IMR-90 (cell line): Measurements from ENCODE around the gene CDH13. TPM values are rescaled to one million over a fixed set of nuclear protein-coding genes. Genes with fewer than 3 reads are reported as not detected.

Experiments used
- ATAC-seq: fragments of 200-7000 bp; cut with Tn5 transposase; 2 replicates; pipeline ENCODE4 v1.9.1; 2020; ENCODE audit warnings: low read depth, mild to moderate bottlenecking, moderate library complexity
- BruUV-seq: library from RNA; stranded (reverse); fragments of 400-500 nt; replicated peaks from 2 replicates; lab custom pipeline; 2021; lab: Mats Ljungman, UMichigan
- CTCF ChIA-PET: fragments of 300-600 bp; formaldehyde crosslinking; extraction: SDS; loops from one replicate; lab custom pipeline; 2021; ENCODE audit warnings: antibody characterized with exemption; lab: Yijun Ruan, JAX
- POLR2A ChIA-PET: fragments of 300-600 bp; sonication (Branson Sonifier 250); formaldehyde crosslinking; loops from one replicate; lab custom pipeline; 2022; ENCODE audit warnings: antibody characterized with exemption; ENCODE audit not compliant: unreplicated experiment; lab: Charles Lee
- DNase-seq: peaks from one replicate; pipeline ENCODE4 v3.0.0; 2013
- H2AFZ ChIP-seq: replicated peaks from 2 replicates; pipeline ENCODE3; 2013; ENCODE audit warnings: low read length, mild to moderate bottlenecking; ENCODE audit not compliant: poor library complexity
- H2AK5ac ChIP-seq: 2 replicates; pipeline ENCODE4 v1.6.1; 2013; ENCODE audit warnings: low read depth, low read length, inconsistent platforms
- H2AK9ac ChIP-seq: replicated peaks from 2 replicates; pipeline ENCODE3; 2013; ENCODE audit warnings: mild to moderate bottlenecking, low read depth, low read length, moderate library complexity; ENCODE audit not compliant: poor library complexity
- H2BK120ac ChIP-seq: 2 replicates; pipeline ENCODE4 v1.6.1; 2013; ENCODE audit warnings: low read depth, low read length, inconsistent platforms
- H2BK15ac ChIP-seq: 3 replicates; pipeline ENCODE4 v1.6.1; 2013; ENCODE audit warnings: low read depth, low read length, inconsistent platforms
- H2BK20ac ChIP-seq: 2 replicates; pipeline ENCODE4 v1.6.1; 2013; ENCODE audit warnings: low read depth, mild to moderate bottlenecking, inconsistent platforms, low read length, moderate library complexity
- H2BK5ac ChIP-seq: 2 replicates; pipeline ENCODE4 v1.6.1; 2013; ENCODE audit warnings: mild to moderate bottlenecking, low read depth, low read length, inconsistent platforms; ENCODE audit not compliant: poor library complexity, severe bottlenecking
- H3K14ac ChIP-seq: replicated peaks from 2 replicates; pipeline ENCODE4 v1.6.1; 2013; ENCODE audit warnings: low read depth, low read length, inconsistent platforms
- H3K18ac ChIP-seq: 2 replicates; pipeline ENCODE4 v1.6.1; 2013; ENCODE audit warnings: low read depth, low read length, control low read depth
- H3K23ac ChIP-seq: 2 replicates; pipeline ENCODE4 v1.6.1; 2013; ENCODE audit warnings: low read depth, low read length, inconsistent platforms
- H3K27ac ChIP-seq: 2 replicates; pipeline ENCODE4 v1.5.1; 2013; ENCODE audit warnings: mild to moderate bottlenecking, control low read depth, low read length; ENCODE audit not compliant: insufficient read depth
- H3K27me3 ChIP-seq: 2 replicates; pipeline ENCODE4 v1.6.1; 2013; ENCODE audit warnings: low read length; ENCODE audit not compliant: control insufficient read depth, insufficient read depth
- H3K36me3 ChIP-seq: 2 replicates; pipeline ENCODE4 v1.6.1; 2013; ENCODE audit warnings: low read length, mixed read lengths; ENCODE audit not compliant: control insufficient read depth, insufficient read depth
- H3K4ac ChIP-seq: 2 replicates; pipeline ENCODE4 v1.6.1; 2013; ENCODE audit warnings: low read depth, low read length, inconsistent platforms
- H3K4me1 ChIP-seq: 2 replicates; pipeline ENCODE4 v1.6.1; 2013; ENCODE audit warnings: low read length, mixed read lengths; ENCODE audit not compliant: control insufficient read depth, insufficient read depth
- H3K4me2 ChIP-seq: 2 replicates; pipeline ENCODE4 v1.6.1; 2013; ENCODE audit warnings: low read depth, mild to moderate bottlenecking, control low read depth, low read length, moderate library complexity
- H3K4me3 ChIP-seq: 2 replicates; pipeline ENCODE4 v1.5.1; 2013; ENCODE audit warnings: low read depth, mild to moderate bottlenecking, control low read depth, low read length, moderate library complexity; ENCODE audit not compliant: insufficient read depth
- H3K56ac ChIP-seq: 2 replicates; pipeline ENCODE4 v1.6.1; 2013; ENCODE audit warnings: low read length, inconsistent platforms; ENCODE audit not compliant: insufficient read depth; ENCODE audit errors: extremely low read depth
- H3K79me1 ChIP-seq, 2 experiments: 2 replicates each; pipeline ENCODE4 v1.6.1; 2013; ENCODE audit warnings: low read length in 2 of 2, inconsistent platforms in 1 of 2, low read depth in 1 of 2
- H3K9ac ChIP-seq: 2 replicates; pipeline ENCODE4 v1.6.1; 2013; ENCODE audit warnings: low read depth, low read length, control low read depth
- H3K9me1 ChIP-seq: 2 replicates; pipeline ENCODE4 v1.6.1; 2013; ENCODE audit warnings: low read length, inconsistent platforms; ENCODE audit not compliant: insufficient read depth
- H3K9me3 ChIP-seq: 2 replicates; pipeline ENCODE4 v1.6.1; 2013; ENCODE audit warnings: low read length; ENCODE audit not compliant: control insufficient read depth, insufficient read depth
- H4K20me1 ChIP-seq: 2 replicates; pipeline ENCODE4 v1.6.1; 2013; ENCODE audit warnings: low read length, inconsistent platforms; ENCODE audit not compliant: insufficient read depth
- H4K5ac ChIP-seq: 2 replicates; pipeline ENCODE4 v1.6.1; 2013; ENCODE audit warnings: mild to moderate bottlenecking, low read depth, low read length, control low read depth
- H4K8ac ChIP-seq, 2 experiments: 2 replicates each; pipeline ENCODE4 v1.6.1; 2013; ENCODE audit warnings: low read depth in 2 of 2, low read length in 2 of 2, control low read depth in 1 of 2, inconsistent platforms in 1 of 2
- H4K91ac ChIP-seq: 2 replicates; pipeline ENCODE4 v1.6.1; 2013; ENCODE audit warnings: low read depth, low read length, inconsistent platforms; ENCODE audit not compliant: insufficient read depth
- BHLHE40 ChIP-seq: fragments of 150-350 bp; IDR thresholded peaks from 2 replicates; pipeline ENCODE4 v1.6.1; 2016; ENCODE audit warnings: mild to moderate bottlenecking, low read depth, low read length
- CEBPB ChIP-seq: IDR thresholded peaks from 2 replicates; pipeline ENCODE4 v1.6.1; 2012; ENCODE audit warnings: low read depth, low read length, improper control_type of control experiment
- CHD1 ChIP-seq: IDR thresholded peaks from 2 replicates; pipeline ENCODE4 v1.6.1; 2012; ENCODE audit warnings: low read depth, low read length, improper control_type of control experiment
- MAFK ChIP-seq: IDR thresholded peaks from 2 replicates; pipeline ENCODE4 v1.6.1; 2012; ENCODE audit warnings: low read depth, low read length, improper control_type of control experiment
- MAZ ChIP-seq: IDR thresholded peaks from 2 replicates; pipeline ENCODE4 v1.6.1; 2012; ENCODE audit warnings: low read depth, mild to moderate bottlenecking, low read length, improper control_type of control experiment, moderate library complexity, borderline replicate concordance
- NFE2L2 ChIP-seq: fragments of 150-350 bp; IDR thresholded peaks from 2 replicates; pipeline ENCODE4 v1.6.1; 2016; ENCODE audit warnings: low read depth, mild to moderate bottlenecking, low read length
- POLR2A ChIP-seq: IDR thresholded peaks from 2 replicates; pipeline ENCODE4 v1.6.1; 2012; ENCODE audit warnings: mild to moderate bottlenecking, low read depth, low read length
- RAD21 ChIP-seq: IDR thresholded peaks from 2 replicates; pipeline ENCODE4 v1.6.1; 2012; ENCODE audit warnings: low read length, improper control_type of control experiment
- SMC3 ChIP-seq: fragments of 150-350 bp; IDR thresholded peaks from 2 replicates; pipeline ENCODE4 v1.6.1; 2016; ENCODE audit warnings: low read depth, mild to moderate bottlenecking, antibody characterized with exemption, low read length, moderate library complexity
- WGBS, 2 experiments: methylation state at CpG; one replicate each; pipeline versions ENCODE4 v1.1.5 to v1.1.7; 2013; ENCODE audit warnings: missing lambda C conversion rate in 2 of 2; ENCODE audit not compliant: insufficient read length in 1 of 2; ENCODE audit errors: extremely low coverage in 2 of 2; 5-methylcytosine and 5-hydroxymethylcytosine counted together
- dilution Hi-C: fragments of 300-500 bp; cut with HindIII; formaldehyde crosslinking; loops from one replicate; pipeline ENCODE4 v1.14.3; 2018; ENCODE audit warnings: low sequenced_read_pairs; ENCODE audit not compliant: unreplicated experiment
- in situ Hi-C: fragments of 300-500 bp; cut with MboI; formaldehyde crosslinking; loops from 3 replicates; pipeline ENCODE4 v1.14.3; 2019; ENCODE audit warnings: low sequenced_read_pairs, inconsistent platforms, mixed read lengths
- intact Hi-C: fragments of 100-400 bp; cut with micrococcal nuclease; formaldehyde crosslinking; loops from 2 replicates; pipeline ENCODE4 v1.10.0; 2022
- polyA plus RNA-seq, 3 experiments: library from polyadenylated mRNA; depleted of rRNA; stranded (reverse); fragments of >200 nt; gene quantifications; 2 replicates each; pipeline ENCODE4 v1.2.3, GENCODE V29; 2012; ENCODE audit warnings: low replicate concordance in 1 of 3
- total RNA-seq: library from RNA; depleted of rRNA; stranded (reverse); fragments of >200 nt; gene quantifications from 2 replicates; pipeline ENCODE4 v1.2.3, GENCODE V29; 2012
- TF ChIP-seq, protein P1 (sequence below): conservative IDR thresholded peaks from 2 replicates; pipeline ENCODE4 v1.5.1; 2012; ENCODE audit warnings: mild to moderate bottlenecking, low read depth, low read length, improper control_type of control experiment
- TF ChIP-seq, protein P2 (sequence below): fragments of 150-350 bp; IDR thresholded peaks from 2 replicates; pipeline ENCODE4 v1.6.1; 2016; ENCODE audit warnings: low read depth, mild to moderate bottlenecking, low read length, moderate library complexity, borderline replicate concordance
- TF ChIP-seq, protein P3 (sequence below): fragments of 150-350 bp; IDR thresholded peaks from 2 replicates; pipeline ENCODE4 v1.6.1; 2017; ENCODE audit warnings: mild to moderate bottlenecking, antibody characterized with exemption, low read length, low read depth

Gene CDH13
- total and polyA plus RNA-seq, 2 of the 4 experiments (the other 2 are of a cell fraction), result 61.6 to 74.7 TPM

DNA sequence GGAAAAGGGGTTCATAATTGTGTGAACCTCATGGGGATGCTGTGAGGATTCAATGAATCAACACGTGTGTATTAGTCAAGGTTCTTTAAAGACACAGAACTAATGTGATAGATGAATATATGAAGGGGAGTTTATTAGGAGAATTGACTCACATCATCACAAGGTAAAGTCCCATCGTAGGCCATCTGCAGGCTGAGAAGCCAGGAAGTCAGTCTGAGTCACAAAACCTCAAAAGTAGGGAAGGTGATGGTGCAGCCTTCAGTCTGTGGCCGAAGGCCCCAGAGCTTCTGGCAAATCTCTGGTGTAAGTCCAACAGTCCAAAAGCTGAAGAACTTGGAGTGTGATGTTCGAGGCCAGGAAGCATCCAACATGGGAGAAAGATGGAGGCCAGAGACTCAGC, 413.4 kb downstream of the CDH13 start:
- Histone ChIP-seq H3K4me1 (no peaks in the 10 kb centered on the region), H2BK5ac (no peak overlapping the region), H3K56ac (no peak overlapping the region), H4K5ac (no peak overlapping the region), H3K9me3 (no peaks in the 10 kb centered on the region), H2AK5ac (no peak overlapping the region), H3K27ac (no peak overlapping the region), H3K23ac (no peak overlapping the region), H2BK15ac (no peak overlapping the region), H4K91ac (no peak overlapping the region), H3K36me3 (no peaks in the 10 kb centered on the region), H3K27me3 (no peaks in the 10 kb centered on the region), H3K4me2 (no peak overlapping the region), H3K4me3 (no peak overlapping the region), H4K8ac (no peak overlapping the region), H3K9me1 (peaks cover 8% of the 10 kb centered on the region), H2BK120ac (no peak overlapping the region), H3K9ac (no peak overlapping the region), H2BK20ac (no peak overlapping the region), H3K79me1 (peaks cover 0 to 20% of the 10 kb centered on the region in 2 experiments; a peak in 3 of 4 replicates), H3K18ac (no peak overlapping the region), H3K14ac (no peak overlapping the region), H3K4ac (no peak overlapping the region), H4K20me1 (no peaks in the 10 kb centered on the region), H2AFZ (no peak overlapping the region), H2AK9ac (no peak overlapping the region)
- peak; percentile 81 for DNase-seq
- no peak for TF ChIP-seq SMC3
- no peak for TF ChIP-seq POLR2A
- TF ChIP-seq, protein P1, sequence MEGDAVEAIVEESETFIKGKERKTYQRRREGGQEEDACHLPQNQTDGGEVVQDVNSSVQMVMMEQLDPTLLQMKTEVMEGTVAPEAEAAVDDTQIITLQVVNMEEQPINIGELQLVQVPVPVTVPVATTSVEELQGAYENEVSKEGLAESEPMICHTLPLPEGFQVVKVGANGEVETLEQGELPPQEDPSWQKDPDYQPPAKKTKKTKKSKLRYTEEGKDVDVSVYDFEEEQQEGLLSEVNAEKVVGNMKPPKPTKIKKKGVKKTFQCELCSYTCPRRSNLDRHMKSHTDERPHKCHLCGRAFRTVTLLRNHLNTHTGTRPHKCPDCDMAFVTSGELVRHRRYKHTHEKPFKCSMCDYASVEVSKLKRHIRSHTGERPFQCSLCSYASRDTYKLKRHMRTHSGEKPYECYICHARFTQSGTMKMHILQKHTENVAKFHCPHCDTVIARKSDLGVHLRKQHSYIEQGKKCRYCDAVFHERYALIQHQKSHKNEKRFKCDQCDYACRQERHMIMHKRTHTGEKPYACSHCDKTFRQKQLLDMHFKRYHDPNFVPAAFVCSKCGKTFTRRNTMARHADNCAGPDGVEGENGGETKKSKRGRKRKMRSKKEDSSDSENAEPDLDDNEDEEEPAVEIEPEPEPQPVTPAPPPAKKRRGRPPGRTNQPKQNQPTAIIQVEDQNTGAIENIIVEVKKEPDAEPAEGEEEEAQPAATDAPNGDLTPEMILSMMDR, result no peak
- TF ChIP-seq, protein P2, sequence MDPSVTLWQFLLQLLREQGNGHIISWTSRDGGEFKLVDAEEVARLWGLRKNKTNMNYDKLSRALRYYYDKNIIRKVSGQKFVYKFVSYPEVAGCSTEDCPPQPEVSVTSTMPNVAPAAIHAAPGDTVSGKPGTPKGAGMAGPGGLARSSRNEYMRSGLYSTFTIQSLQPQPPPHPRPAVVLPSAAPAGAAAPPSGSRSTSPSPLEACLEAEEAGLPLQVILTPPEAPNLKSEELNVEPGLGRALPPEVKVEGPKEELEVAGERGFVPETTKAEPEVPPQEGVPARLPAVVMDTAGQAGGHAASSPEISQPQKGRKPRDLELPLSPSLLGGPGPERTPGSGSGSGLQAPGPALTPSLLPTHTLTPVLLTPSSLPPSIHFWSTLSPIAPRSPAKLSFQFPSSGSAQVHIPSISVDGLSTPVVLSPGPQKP, result no peak
- TF ChIP-seq, protein P3, sequence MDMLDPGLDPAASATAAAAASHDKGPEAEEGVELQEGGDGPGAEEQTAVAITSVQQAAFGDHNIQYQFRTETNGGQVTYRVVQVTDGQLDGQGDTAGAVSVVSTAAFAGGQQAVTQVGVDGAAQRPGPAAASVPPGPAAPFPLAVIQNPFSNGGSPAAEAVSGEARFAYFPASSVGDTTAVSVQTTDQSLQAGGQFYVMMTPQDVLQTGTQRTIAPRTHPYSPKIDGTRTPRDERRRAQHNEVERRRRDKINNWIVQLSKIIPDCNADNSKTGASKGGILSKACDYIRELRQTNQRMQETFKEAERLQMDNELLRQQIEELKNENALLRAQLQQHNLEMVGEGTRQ, result no peak
- TF ChIP-seq CEBPB, result no peak
- no peak for TF ChIP-seq BHLHE40
- TF ChIP-seq NFE2L2, result no peak
- TF ChIP-seq MAFK, result no peak
- TF ChIP-seq MAZ, result no peak
- no peak for TF ChIP-seq CHD1
- no peak for TF ChIP-seq RAD21
- no peak for ATAC-seq
- intact Hi-C loops, result no loop called here
- no CpG with 5 or more reads among the region's 4 CpGs for WGBS, 2 experiments
- ChIA-PET CTCF (interaction anchor here (1.1 kb wide), 1 partner anchor 12 kb away, joined by 3 read pairs; no protein-coding TSS in a partner anchor), POLR2A (no interaction called here)
- in situ Hi-C loops, result no loop called here
- no TSS peak for BruUV-seq
- dilution Hi-C loops, result no loop called here
